HEK293 (cell line): Measurements from ENCODE around the gene IQCF6.
A peak's percentile ranks its signal among the peaks of the same experiment; 100 is the strongest.

ENCODE experiments used
- HOXA7 ChIP-seq: sonication (generic); formaldehyde crosslinking; IDR thresholded peaks from 2 replicates; pipeline ENCODE4 v1.8.1; 2022; ENCODE audit warnings: missing genetic modification reagents, borderline replicate concordance
- MZF1 ChIP-seq: fragments of 450-650 bp; formaldehyde crosslinking; IDR thresholded peaks from 2 replicates; pipeline ENCODE4 v1.5.1; 2017; ENCODE audit warnings: missing biosample characterization, missing genetic modification characterization, borderline replicate concordance
- PRDM2 ChIP-seq: fragments of 450-650 bp; formaldehyde crosslinking; IDR thresholded peaks from 2 replicates; pipeline ENCODE4 v1.5.1; 2016; ENCODE audit warnings: missing biosample characterization, missing genetic modification characterization, borderline replicate concordance
- SETDB1 ChIP-seq: IDR thresholded peaks from one replicate; pipeline ENCODE4 v1.6.1; 2017; ENCODE audit warnings: mild to moderate bottlenecking, low read length, moderate library complexity, mixed read lengths; ENCODE audit not compliant: insufficient read length
- TCF7L2 ChIP-seq: IDR thresholded peaks from 2 replicates; pipeline ENCODE4 v1.6.1; 2011; ENCODE audit warnings: low read depth, mild to moderate bottlenecking, inconsistent platforms, low read length, moderate library complexity, borderline replicate concordance
- YY1 ChIP-seq: fragments of 450-650 bp; formaldehyde crosslinking; IDR thresholded peaks from 2 replicates; pipeline ENCODE4 v1.5.1; 2018; ENCODE audit warnings: missing biosample characterization, missing genetic modification characterization
- ZNF132 ChIP-seq: fragments of 450-650 bp; formaldehyde crosslinking; IDR thresholded peaks from 2 replicates; pipeline ENCODE4 v1.5.1; 2017; ENCODE audit warnings: missing biosample characterization, missing genetic modification characterization, borderline replicate concordance
- ZNF175 ChIP-seq: fragments of 450-650 bp; formaldehyde crosslinking; IDR thresholded peaks from 2 replicates; pipeline ENCODE4 v1.5.1; 2016; ENCODE audit warnings: missing biosample characterization, missing genetic modification characterization
- ZNF202 ChIP-seq: fragments of 450-650 bp; formaldehyde crosslinking; IDR thresholded peaks from 2 replicates; pipeline ENCODE4 v1.5.1; 2016; ENCODE audit warnings: missing biosample characterization, missing genetic modification characterization, borderline replicate concordance
- ZNF223 ChIP-seq: fragments of 450-650 bp; formaldehyde crosslinking; IDR thresholded peaks from 2 replicates; pipeline ENCODE4 v1.5.1; 2016; ENCODE audit warnings: missing biosample characterization, missing genetic modification characterization
- ZNF26 ChIP-seq: fragments of 450-650 bp; formaldehyde crosslinking; IDR thresholded peaks from 2 replicates; pipeline ENCODE4 v1.5.1; 2016; ENCODE audit warnings: missing biosample characterization, missing genetic modification characterization
- ZNF324 ChIP-seq: fragments of 450-650 bp; formaldehyde crosslinking; IDR thresholded peaks from 2 replicates; pipeline ENCODE4 v1.5.1; 2016; ENCODE audit warnings: missing biosample characterization, missing genetic modification characterization
- ZNF335 ChIP-seq: fragments of 450-650 bp; formaldehyde crosslinking; conservative IDR thresholded peaks from 2 replicates; pipeline ENCODE4 v1.5.1; 2016; ENCODE audit warnings: missing biosample characterization, missing genetic modification characterization
- ZNF350 ChIP-seq: fragments of 450-650 bp; formaldehyde crosslinking; IDR thresholded peaks from 2 replicates; pipeline ENCODE4 v1.5.0; 2017; ENCODE audit warnings: missing biosample characterization, mild to moderate bottlenecking, missing genetic modification characterization
- ZNF398 ChIP-seq: fragments of 450-650 bp; formaldehyde crosslinking; IDR thresholded peaks from 2 replicates; pipeline ENCODE4 v1.5.1; 2017; ENCODE audit warnings: missing biosample characterization, missing genetic modification characterization
- ZNF433 ChIP-seq: fragments of 450-650 bp; formaldehyde crosslinking; IDR thresholded peaks from 2 replicates; pipeline ENCODE4 v1.5.1; 2016; ENCODE audit warnings: missing biosample characterization, missing genetic modification characterization, low read depth
- ZNF510 ChIP-seq: fragments of 450-650 bp; formaldehyde crosslinking; IDR thresholded peaks from 2 replicates; pipeline ENCODE4 v1.5.1; 2018; ENCODE audit warnings: mild to moderate bottlenecking, missing genetic modification characterization, missing biosample characterization; ENCODE audit not compliant: insufficient replicate concordance
- ZNF558 ChIP-seq: fragments of 450-650 bp; formaldehyde crosslinking; IDR thresholded peaks from 2 replicates; pipeline ENCODE4 v1.5.1; 2016; ENCODE audit warnings: missing biosample characterization, missing genetic modification characterization
- ZNF600 ChIP-seq: fragments of 450-650 bp; formaldehyde crosslinking; IDR thresholded peaks from 2 replicates; pipeline ENCODE4 v1.5.1; 2016; ENCODE audit warnings: missing biosample characterization, missing genetic modification characterization
- ZNF623 ChIP-seq: fragments of 450-650 bp; formaldehyde crosslinking; IDR thresholded peaks from 2 replicates; pipeline ENCODE4 v1.5.1; 2016; ENCODE audit warnings: missing biosample characterization, missing genetic modification characterization
- ZNF654 ChIP-seq: fragments of 450-650 bp; formaldehyde crosslinking; IDR thresholded peaks from 2 replicates; pipeline ENCODE4 v1.5.1; 2016; ENCODE audit warnings: low read depth, missing biosample characterization, missing genetic modification characterization
- ZNF785 ChIP-seq: fragments of 450-650 bp; formaldehyde crosslinking; IDR thresholded peaks from 2 replicates; pipeline ENCODE4 v1.5.1; 2016; ENCODE audit warnings: missing biosample characterization, missing genetic modification characterization
- ZSCAN30 ChIP-seq: fragments of 450-650 bp; IDR thresholded peaks from 2 replicates; pipeline ENCODE4 v1.5.1; 2018; ENCODE audit warnings: missing biosample characterization, mild to moderate bottlenecking, missing genetic modification characterization, moderate library complexity
- TF ChIP-seq, protein P1 (sequence below): fragments of 450-650 bp; formaldehyde crosslinking; IDR thresholded peaks from 2 replicates; pipeline ENCODE4 v1.5.1; 2016; ENCODE audit warnings: missing biosample characterization, missing genetic modification characterization, borderline replicate concordance
- TF ChIP-seq, protein P2 (sequence below): fragments of 450-650 bp; formaldehyde crosslinking; IDR thresholded peaks from 2 replicates; pipeline ENCODE4 v1.5.1; 2016; ENCODE audit warnings: missing biosample characterization, missing genetic modification characterization

The IQCF6 gene

GRCh38 chr3:51750878-51751277 lies 28.2 kb downstream of the IQCF6 start (continued):
- TF ChIP-seq PRDM2 (tag by site-specific recombination) = no peak
- peak; percentile 64 for TF ChIP-seq ZNF623
- no peak for TF ChIP-seq ZNF26 (tag by site-specific recombination)
- no peak for TF ChIP-seq ZNF785 (tag by site-specific recombination)
- no peak for TF ChIP-seq ZNF335 (tag by site-specific recombination)
- peak; percentile 18 for TF ChIP-seq ZNF510 (tag by site-specific recombination)
- TF ChIP-seq ZNF654 (tag by site-specific recombination) = peak; percentile 7; the same call in 1 of the 2 replicates
- TF ChIP-seq ZNF600 = no peak
- TF ChIP-seq SETDB1 = no peak
- no peak for TF ChIP-seq ZNF324 (tag by site-specific recombination)
- TF ChIP-seq MZF1 (tag by site-specific recombination) = no peak
- TF ChIP-seq ZNF175 (tag by site-specific recombination) = no peak
- 0 out of 2 replicates have a peak, but pooled peaks have one; percentile 17 for TF ChIP-seq ZNF202
- TF ChIP-seq, protein P1, sequence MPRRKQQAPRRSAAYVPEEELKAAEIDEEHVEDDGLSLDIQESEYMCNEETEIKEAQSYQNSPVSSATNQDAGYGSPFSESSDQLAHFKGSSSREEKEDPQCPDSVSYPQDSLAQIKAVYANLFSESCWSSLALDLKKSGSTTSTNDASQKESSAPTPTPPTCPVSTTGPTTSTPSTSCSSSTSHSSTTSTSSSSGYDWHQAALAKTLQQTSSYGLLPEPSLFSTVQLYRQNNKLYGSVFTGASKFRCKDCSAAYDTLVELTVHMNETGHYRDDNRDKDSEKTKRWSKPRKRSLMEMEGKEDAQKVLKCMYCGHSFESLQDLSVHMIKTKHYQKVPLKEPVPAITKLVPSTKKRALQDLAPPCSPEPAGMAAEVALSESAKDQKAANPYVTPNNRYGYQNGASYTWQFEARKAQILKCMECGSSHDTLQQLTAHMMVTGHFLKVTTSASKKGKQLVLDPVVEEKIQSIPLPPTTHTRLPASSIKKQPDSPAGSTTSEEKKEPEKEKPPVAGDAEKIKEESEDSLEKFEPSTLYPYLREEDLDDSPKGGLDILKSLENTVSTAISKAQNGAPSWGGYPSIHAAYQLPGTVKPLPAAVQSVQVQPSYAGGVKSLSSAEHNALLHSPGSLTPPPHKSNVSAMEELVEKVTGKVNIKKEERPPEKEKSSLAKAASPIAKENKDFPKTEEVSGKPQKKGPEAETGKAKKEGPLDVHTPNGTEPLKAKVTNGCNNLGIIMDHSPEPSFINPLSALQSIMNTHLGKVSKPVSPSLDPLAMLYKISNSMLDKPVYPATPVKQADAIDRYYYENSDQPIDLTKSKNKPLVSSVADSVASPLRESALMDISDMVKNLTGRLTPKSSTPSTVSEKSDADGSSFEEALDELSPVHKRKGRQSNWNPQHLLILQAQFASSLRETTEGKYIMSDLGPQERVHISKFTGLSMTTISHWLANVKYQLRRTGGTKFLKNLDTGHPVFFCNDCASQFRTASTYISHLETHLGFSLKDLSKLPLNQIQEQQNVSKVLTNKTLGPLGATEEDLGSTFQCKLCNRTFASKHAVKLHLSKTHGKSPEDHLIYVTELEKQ (tag by site-specific recombination) = no peak
- TF ChIP-seq ZNF558 (tag by site-specific recombination) = 0 out of 2 replicates have a peak, but pooled peaks have one; percentile 30
- TF ChIP-seq, protein P2, sequence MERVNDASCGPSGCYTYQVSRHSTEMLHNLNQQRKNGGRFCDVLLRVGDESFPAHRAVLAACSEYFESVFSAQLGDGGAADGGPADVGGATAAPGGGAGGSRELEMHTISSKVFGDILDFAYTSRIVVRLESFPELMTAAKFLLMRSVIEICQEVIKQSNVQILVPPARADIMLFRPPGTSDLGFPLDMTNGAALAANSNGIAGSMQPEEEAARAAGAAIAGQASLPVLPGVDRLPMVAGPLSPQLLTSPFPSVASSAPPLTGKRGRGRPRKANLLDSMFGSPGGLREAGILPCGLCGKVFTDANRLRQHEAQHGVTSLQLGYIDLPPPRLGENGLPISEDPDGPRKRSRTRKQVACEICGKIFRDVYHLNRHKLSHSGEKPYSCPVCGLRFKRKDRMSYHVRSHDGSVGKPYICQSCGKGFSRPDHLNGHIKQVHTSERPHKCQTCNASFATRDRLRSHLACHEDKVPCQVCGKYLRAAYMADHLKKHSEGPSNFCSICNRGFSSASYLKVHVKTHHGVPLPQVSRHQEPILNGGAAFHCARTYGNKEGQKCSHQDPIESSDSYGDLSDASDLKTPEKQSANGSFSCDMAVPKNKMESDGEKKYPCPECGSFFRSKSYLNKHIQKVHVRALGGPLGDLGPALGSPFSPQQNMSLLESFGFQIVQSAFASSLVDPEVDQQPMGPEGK (tag by site-specific recombination) = no peak
- TF ChIP-seq TCF7L2 = no peak
- TF ChIP-seq ZNF350 (tag by site-specific recombination) = no peak
- TF ChIP-seq ZNF223 (tag by site-specific recombination) = no peak
- no peak for TF ChIP-seq ZSCAN30 (tag by site-specific recombination)
- TF ChIP-seq ZNF433 (tag by site-specific recombination) = 0 out of 2 replicates have a peak, but pooled peaks have one; percentile 13
- TF ChIP-seq ZNF398 (tag by site-specific recombination) = no peak
- TF ChIP-seq HOXA7 (CRISPR knock-in tag) = no peak
- TF ChIP-seq YY1 (tag by site-specific recombination) = no peak
- no peak for TF ChIP-seq ZNF132
